ENCODE data around the gene PRPF39.
"Not testable (repeated sequence)": the region's sequence is repeated elsewhere in the genome, so short reads cannot be mapped to it uniquely, and the experiment has no call there.

Gene PRPF39

GRCh38 chr14:45136399-45136798 is 52.5 kb downstream of the PRPF39 start:
- no peak for DNase-seq (ENCODE audit: low spot score)

- no peak for DNase-seq (ENCODE audit: low spot score)
Measured at GRCh38 chr14:45140661-45141187, 56.8 kb downstream of the PRPF39 start.

GRCh38 chr14:45142083-45142482 is 58.2 kb downstream of the PRPF39 start:
- not testable (repeated sequence) for DNase-seq (ENCODE audit: low spot score)

GRCh38 chr14:45144658-45145057 is 60.7 kb downstream of the PRPF39 start:
- no peak for DNase-seq (ENCODE audit: low spot score)

DNA sequence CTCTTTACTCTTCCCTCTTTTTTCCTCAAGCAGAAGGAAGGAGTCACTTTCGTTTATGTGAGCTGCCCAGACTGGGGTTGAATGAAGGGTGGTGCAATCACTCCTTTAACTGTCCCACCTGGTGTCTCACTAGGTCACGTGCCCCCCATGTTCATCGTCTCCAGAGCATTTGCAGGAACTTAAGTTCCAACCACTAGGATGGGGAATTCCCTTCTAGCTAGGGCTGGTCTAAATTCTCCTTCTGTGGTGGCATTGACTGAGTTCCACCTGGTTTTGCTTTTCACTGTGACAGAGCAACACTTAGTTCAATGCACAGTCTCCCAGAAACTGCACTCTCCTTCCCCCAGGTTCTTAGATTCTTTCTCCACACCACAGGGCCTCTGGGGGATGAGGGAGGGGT is 61.3 kb downstream of the PRPF39 start:
- no peak for DNase-seq (ENCODE audit: low spot score)

GRCh38 chr14:45149602-45150001 is 65.7 kb downstream of the PRPF39 start:
- no peak for DNase-seq (ENCODE audit: low spot score)

DNA sequence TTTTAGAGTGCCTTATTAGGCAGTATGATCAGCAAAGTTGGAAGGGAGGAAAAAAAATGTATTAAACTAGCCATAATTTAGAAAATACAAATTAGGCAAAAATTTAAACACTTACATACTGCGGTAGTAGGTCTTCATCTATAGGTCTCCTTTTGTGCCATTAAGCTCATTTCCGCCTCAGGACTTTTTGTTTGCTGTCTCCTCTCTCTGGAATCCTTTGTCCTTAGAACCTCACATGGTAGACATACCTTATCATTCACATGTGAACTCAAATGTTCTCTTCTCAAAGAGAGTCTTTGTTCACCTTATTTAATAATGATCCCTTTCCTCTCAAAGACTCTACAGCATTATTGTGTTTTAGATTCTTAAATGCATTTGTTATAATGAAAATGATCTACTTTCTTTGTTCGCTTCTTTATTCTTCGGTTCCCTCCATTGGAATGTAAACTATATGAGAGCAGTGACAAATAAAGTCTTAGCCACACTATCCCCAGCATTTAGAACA is 66.5 kb downstream of the PRPF39 start:
- no peak for DNase-seq (ENCODE audit: low spot score)

DNA sequence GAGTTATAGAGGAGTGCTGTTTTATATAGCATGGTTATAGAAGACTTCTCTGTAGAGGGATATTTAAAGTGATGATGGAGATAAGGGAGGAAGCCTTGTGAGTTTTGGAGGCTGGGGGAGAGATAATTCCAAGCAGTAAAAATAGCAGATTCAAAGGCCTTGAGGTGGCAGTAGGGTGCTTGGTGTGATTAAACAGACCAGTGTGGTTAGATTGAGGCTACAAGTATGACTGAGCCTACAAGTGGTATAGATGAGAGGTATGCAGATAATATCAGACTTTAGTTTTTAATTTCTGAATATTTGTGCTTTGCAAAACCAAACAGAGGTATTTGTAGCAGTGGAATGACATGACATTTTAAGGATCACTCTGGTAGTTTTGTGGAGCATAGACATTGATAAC is 72.2 kb downstream of the PRPF39 start:
- no peak for DNase-seq (ENCODE audit: low spot score)
